HuH-7 (cell line): ENCODE measurements around the gene COL5A2.
A peak's percentile ranks its signal among the peaks of the same experiment; 100 is the strongest.

ENCODE experiments used
- DNase-seq: peaks from one replicate; pipeline ENCODE4 v3.0.0; 2011; ENCODE audit warnings: low spot score

COL5A2 gene

DNA sequence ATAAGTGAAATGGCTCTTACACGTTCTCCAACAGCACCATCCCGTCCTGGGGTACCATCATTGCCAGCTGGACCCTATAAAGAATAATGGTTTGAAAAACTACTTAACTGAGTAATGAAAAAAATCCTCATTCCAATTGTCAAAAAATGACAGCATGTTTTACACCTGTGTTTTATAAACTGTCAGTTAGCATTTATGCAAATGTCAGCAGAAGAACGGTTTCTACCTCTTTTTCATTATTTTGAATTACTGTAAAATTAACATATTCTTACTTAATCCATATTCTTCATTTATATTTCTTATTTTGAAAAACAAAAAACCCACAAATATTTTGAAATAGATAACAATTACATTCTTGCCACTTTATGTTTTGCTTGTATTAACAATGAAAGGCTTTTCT lies 131.4 kb downstream of the COL5A2 start:
- DNase-seq, result no peak

DNA sequence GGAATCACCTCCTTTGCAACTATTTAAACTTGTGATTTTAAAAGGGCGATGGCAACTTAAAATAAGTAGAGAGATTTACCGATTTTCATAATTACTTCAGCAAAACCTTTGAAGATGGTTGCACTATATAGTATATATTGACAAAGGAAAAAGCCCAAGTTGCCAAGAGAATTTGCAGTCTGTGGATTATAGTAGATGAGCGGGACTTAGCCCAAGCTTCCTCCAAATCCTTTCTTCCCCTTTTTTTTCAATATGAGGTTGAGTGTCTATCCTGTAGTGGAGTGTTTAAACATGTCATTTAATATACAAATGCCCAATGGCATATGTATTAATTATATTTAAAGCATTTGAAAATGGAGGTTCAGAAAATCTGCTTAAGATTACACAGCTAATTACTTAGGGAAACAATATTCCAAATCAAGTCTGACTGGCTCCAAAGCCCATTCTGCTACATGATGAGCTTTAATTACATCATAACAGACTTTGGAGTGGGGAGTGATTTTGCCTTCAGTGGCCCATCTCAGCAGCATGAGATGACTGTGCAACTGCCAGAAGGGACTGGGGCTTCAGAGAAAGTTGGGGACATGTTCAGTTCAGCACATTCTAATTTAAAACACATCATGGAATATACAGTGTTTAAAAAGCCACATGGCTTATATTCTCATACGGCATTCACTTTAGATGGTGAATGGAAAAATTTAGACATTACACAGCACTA lies 132.2 kb downstream of the COL5A2 start:
- no peak for DNase-seq

DNA sequence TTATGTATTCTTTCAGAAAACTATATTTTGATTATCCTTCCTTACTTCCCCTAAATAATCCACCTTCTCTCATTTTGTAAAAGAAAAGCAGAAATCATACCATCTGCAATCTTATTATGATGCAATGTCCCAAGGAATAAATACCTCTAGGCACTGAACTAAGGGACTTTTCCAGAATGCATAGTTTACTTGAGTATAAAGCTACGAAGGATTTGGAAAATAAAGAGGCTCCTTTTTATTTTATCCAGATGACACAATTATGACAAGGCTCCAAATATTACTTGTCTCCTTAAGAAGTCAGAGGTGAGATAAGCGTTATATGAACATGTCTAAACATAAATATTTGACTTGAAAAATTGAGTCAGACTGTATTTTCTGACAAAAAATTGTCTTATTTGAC lies 133.2 kb downstream of the COL5A2 start:
- DNase-seq, result no peak

DNA sequence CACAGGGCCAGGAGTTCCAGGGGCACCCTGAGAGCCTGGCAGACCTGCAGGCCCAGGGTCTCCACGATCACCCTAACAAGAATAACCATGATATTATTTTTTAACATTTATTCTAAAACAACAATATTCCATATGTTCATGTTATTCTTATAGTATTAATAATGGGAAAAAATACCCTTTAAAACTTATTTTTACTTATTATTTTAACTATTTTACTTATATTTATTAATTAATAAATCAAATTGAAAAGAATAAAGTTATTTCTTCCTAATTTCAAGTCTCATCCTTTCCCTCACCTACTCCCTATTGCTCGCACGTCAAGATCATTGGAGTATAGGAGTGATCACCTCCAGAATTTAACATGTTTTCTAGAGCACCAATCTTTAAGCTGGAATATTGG lies 133.7 kb downstream of the COL5A2 start:
- DNase-seq, result no peak

DNA sequence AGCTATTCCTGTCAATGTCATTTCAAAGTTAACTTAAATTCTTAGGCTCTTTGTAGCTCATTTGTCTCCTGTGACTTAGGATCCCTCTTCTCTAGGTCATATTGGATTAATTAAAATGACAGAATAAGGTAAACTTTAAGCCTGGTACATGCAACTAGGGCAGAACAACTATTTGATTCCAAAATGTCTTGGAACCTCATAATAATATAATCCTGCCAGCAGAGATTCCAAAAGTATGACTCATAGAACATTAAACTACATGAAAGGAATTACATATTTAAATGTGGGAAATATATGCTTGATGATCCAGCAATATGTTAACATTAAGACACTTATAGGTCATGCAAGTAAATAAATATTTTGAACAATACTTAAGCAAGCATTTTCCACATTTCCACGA lies 142.0 kb downstream of the COL5A2 start:
- no peak for DNase-seq

DNA sequence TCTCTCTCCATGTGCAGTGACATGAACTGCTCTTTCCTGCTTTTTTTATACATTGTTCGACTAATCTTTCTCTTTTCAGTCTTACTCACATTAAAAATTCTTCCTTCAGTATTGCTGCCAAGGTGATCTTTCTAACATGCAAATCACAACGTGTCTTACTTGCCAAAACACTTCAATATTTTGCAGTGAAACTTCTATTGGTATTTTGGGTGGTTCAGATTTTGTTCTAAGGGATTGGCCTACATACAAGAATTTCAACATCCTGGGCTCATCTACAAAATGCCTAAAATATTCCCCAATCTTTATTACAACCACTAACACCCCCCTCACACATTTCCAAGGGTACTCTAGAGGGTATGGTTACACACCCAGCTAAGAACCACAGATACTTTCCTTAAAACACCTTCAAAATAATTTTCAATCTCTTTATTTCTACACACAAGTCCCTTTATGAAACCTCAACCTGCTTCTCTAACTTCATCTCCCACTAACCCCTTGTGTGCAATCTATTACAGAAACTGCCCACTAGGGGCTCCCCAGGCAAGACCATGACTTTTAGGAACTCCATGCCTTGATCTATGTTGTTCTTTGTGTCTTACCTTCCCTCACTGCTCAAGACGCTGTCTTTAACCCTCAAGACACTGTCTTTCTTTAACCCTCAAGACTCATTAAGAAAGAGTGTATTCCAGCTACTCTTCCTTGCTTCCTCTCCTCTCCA lies 154.5 kb downstream of the COL5A2 start:
- DNase-seq, result peak; percentile 15

DNA sequence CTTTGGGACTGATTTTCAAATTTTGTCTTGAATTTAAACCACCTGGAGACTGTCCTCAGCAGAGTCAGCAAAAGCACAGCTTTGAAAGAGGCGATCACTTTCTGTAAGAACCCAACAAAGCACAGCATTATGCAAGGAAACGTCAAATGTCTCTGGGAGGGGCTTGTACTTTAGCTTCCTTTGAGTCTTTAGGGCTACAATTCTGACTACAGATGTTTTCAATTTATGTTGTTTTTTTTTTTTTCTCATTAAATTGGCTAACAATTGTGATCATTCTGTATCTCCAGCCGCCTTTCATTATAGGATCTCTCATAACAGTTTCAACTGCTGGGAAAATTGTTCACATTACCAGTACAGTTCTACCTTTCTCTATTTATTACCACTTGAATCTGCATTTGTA lies 157.1 kb downstream of the COL5A2 start:
- DNase-seq, result no peak

DNA sequence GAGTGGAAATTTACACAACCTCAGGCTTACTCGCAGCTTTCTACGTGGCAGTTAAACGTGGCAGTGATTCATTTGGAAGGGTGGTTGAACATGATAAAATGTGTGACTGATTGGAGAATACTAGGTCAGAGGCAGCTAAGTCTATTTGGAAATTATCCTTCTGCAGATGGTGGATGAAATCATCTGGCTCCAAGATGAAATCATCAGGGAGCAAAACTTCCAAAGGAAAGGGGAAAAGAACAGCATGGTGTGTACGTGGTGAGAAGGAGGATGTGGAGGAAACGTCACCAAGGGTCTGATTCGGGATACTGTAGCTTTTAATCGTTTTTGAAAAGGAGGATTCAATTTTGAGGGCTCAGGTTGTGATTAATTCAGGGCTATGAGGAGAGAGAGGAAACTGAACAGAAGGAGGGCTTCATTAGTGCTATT lies 157.5 kb downstream of the COL5A2 start:
- no peak for DNase-seq

DNA sequence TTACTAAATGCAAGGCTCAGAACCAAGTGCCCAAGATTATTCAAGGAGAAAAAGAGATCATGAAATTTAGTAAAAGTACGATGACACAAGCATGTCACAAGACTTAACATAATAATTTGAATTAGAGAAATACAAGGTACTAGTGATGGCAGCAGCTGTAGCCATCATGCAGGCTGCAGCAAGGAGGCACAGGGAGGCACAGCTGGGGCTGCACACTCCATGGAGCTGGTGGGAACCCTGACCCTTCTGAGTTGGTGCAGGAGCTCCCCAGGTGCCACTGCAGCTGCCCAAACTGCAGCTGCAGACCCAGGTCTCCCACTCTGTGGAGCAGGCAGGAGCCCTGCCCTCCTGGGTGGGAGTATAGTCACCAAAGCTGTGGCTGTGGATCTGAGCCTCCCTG lies 159.4 kb downstream of the COL5A2 start:
- DNase-seq, result no peak

DNA sequence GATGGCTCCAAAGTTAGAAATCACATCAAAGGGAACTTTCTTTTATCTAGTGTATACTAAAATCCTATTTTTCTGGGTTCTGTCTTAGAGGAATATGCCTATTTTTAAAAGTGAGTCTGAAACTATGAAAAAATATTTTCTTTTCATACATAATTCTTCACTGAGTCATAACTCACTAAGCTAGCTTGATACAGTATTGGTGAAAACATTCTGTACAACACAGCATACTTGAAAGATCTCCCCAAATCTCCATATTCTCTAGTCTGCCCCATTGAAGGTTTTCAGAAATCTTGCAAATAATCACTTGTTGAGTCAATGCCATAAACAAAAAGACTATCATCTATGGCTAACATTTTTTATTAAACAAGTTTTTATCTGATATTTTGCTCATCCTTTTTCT lies 160.9 kb downstream of the COL5A2 start:
- DNase-seq, result no peak

DNA sequence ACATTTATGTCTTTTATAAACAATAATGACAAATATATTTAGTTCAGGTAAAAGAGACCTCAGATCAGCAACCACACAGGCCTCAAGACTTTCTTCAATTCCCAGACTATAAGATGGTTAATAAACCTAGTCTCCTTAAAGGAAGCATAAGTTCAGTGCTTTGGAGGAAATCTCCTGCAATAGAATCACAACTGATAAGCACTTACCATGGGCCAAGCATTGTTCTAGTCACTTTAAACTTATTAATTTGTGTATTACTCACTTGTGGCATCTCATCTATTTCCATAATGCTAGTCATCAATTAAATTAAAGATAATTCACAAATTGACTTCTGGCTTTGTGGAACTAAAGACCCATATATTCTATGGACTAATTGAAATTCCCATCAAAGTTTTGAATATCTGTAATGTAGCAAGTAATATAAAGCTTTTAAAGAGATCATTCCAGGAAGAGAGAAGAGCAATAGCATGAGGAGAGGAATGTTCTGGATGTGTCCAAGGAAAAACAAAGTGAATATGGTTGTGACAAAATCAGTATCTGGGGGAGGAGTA lies 163.2 kb downstream of the COL5A2 start:
- DNase-seq, result no peak

DNA sequence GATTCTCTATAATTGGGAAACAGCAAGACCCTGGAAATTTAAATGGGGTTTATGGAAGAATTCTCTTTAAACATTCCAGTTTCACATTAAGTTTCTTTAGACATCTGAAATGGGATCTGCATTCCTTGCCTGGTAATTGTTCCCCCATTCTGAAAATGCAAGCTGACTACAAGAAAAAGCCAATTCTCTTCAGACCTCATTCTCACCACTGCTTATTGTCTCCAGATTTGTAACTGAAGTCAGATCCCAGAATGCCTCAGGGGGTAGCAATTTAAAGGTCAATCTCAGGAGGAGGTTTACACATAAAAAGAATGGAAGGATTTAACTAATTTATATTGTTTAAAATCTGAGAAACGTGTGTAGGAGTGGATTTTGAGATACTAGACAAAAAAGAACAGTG lies 164.2 kb downstream of the COL5A2 start:
- no peak for DNase-seq

DNA sequence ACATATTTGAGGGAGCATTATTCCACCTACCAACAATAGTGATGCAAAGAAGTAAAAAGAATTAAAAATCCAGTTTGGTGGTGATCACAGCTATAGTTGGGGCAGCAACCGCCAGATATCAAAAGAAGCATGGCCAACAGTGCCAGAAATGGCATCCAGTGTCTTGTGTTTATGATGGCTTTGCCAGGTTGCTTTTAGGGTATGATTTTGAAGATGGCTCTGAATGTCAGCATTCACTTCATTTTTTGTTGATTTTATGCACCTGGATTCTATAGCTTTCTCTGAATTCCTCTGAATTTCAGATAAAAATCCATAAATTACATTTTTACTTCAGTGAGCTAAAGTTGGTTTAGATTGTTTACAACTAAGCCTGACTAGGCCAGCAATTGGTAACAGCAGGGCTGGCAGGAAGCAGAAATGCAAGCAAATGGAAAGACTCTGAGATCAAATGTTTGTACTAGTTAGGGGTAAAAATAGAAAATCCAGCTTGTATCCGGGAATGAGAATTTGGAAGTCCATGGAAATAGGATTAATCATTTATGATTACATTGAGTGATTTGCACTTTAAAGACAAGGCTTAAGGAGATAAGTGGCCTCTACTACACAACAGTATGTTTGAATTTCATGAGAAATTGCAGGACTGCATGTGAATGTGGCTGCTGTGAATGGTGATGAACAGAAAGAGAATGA lies 165.0 kb downstream of the COL5A2 start:
- no peak for DNase-seq

DNA sequence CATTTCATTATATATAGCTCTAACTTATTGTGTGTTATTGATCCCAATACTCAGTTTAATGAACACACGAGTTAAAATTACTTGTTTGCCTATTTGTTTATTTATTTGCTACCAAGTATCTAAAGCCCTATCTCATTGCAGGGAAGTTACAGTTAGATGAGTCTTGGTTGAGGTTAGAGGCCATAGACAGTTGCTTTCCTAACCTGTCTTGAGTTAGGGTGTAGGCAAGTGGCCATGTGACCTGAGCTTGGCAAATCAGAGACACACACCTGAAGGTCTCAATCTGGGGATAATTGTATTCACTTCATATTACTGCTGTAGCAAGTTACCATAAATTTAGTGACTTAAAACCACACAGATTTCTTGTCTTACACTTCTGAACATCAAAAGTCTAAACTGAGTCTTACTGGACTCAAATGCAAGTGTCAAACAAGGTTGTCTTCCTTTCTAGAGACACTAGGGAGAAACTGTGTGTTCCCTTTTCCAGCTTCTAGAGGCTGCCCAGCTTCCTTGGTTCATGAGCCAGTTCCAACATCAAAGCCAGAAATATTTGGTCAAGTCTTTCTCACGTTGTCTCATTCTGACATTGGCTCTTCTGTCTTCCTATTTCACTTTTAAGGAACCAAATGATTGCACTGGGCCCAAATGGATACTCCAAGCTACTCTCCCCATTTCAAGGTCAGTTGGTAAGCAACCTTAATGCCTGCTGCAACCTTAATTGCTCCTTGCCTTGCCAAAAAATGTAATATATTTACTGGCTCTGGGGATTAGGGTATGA lies 165.7 kb downstream of the COL5A2 start:
- no peak for DNase-seq

DNA sequence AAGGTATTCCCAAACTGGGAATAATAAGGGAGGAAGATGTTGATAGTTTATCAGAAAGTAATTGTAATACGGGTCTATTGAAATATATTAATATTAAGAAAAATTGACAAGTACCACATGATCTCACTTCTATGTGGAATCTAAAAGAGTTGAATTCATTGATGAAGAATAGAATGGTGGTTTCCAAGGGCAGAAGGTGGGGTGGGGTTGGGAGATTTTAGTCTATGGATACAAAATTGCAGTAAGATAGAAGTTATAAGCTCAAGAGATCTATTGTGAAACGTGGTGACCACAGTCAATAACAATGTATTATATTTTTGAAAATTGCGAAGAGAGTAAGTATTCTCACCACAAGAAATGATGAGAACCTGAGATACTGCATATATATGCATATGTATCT lies 166.5 kb downstream of the COL5A2 start:
- DNase-seq, result no peak

DNA sequence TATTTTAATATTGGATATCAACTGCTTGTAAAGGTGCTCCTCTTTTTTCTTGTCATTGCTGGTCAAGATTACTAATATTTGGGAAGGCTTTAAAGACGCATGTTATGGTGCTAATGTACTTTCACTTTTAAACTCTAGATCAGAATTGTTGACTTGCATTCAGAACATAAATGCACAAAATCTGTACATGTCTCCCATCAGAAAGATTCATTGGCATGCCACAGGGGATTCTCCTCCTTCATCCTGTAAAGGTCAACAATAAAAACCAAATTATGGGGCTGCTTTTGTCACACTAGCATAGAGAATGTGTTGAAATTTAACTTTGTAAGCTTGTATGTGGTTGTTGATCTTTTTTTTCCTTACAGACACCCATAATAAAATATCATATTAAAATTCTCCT lies 167.2 kb downstream of the COL5A2 start:
- DNase-seq, result no peak

DNA sequence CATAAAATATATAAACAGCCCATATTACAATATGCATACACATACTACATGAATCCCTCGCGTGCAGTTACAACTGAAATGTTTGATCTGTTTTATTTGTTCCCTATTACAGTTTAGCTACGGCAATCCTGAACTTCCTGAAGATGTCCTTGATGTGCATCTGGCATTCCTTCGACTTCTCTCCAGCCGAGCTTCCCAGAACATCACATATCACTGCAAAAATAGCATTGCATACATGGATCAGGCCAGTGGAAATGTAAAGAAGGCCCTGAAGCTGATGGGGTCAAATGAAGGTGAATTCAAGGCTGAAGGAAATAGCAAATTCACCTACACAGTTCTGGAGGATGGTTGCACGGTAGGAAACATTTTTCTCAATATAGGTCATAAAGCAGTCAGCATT lies 169.0 kb downstream of the COL5A2 start:
- no peak for DNase-seq

DNA sequence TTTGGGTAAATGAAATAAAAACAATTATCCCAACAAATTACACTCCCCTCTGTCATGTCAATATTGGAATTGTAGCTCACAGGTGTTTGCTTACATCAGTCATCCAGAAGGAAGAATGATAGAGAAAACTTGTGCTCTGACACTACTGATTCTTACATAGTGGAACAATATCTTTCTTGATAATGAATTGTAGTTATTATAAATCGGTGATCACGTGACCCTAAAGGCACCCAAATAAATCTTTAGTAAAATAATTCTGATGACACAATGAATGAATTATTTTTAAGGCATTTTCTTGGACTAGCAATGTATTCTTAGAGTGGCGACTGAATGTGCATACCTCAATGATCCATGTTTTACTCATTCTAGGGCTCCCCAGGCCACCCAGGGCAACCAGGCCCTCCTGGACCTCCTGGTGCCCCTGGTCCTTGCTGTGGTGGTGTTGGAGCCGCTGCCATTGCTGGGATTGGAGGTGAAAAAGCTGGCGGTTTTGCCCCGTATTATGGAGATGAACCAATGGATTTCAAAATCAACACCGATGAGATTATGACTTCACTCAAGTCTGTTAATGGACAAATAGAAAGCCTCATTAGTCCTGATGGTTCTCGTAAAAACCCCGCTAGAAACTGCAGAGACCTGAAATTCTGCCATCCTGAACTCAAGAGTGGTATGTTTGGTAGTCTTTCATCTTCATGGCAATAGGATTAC lies 170.9 kb downstream of the COL5A2 start:
- DNase-seq, result no peak

DNA sequence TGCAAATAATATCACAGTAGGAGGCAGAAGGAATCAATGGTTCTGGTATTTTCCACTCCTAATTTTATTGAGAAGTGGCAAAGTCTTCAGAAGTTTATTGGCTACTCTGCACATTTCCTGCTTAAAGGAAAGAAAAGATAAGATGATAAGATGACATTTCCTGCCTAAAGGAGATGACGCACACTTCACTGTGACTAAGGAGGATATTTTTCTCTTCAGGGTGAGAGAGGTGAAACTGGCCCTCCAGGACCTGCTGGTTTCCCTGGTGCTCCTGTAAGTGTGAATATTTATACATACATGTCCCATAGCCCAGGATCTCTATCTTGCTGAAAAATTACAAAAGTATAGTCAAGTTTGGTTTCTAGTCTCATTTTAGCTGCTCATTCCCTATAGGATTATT lies 177.5 kb downstream of the COL5A2 start:
- no peak for DNase-seq

DNA sequence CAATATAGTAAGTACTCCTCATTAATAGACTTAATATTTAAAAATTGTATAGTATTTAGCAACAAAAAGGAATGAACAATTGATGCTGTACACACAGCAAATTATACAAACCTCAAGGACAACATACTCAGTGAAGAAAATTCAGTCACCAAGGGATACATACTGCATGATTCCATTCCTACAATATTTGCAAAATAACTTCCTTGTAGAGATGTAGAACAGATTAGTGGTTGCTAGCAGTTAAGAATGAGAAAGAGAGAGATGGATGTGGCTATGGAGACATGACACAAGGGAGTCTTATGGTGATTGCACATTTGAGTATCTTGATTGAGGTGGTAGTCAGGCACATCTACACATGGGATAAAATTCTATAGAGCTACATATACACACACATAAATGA lies 179.3 kb downstream of the COL5A2 start:
- no peak for DNase-seq

DNA sequence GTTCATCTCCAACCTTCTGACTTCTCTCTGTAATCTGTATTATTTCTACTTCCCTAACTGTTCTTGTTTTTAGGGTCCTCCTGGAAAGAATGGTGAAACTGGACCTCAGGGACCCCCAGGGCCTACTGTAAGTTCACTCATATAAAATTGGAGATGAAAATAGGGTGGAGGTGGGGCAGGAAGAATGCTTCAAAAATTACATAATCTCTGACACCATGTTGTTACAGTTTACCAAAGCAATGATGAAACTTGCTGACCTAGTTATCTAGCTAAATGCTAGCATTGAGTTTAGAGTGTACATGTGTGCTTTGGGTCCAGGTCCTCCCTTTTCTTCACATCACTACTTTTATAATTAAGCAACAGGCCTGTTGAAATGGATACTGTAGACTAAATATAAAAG lies 182.3 kb downstream of the COL5A2 start:
- no peak for DNase-seq

DNA sequence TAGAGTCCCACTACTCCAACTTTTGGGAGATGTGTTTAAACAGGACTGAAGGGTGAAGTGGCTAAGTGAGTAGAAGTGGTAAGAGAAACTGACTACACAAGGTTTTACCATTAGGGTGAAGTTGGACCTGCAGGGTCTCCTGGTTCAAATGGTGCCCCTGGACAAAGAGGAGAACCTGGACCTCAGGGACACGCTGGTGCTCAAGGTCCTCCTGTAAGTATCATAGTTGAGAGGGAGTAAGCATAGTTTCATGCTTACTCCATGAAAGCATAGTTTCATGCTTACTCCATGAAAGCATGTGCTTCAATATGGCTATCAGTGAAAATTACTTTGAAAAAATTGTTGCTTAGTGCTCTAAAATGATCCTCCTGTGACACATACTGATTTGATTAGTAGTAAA lies 186.3 kb downstream of the COL5A2 start:
- no peak for DNase-seq
